Panc1 (cell line): ENCODE data around the gene MOAP1.
"Not testable (repeated sequence)": the region's sequence is repeated elsewhere in the genome, so short reads cannot be mapped to it uniquely, and the experiment has no call there.

Source experiments
- POLR2AphosphoS5 ChIP-seq: IDR thresholded peaks from 2 replicates; pipeline ENCODE4 v1.6.1; 2012; ENCODE audit warnings: mild to moderate bottlenecking, low read depth, low read length, moderate library complexity
- TF ChIP-seq, protein P1 (sequence below): fragments of 450-650 bp; IDR thresholded peaks from 2 replicates; pipeline ENCODE4 v1.5.1; 2017; ENCODE audit warnings: mild to moderate bottlenecking
- TF ChIP-seq, protein P2 (sequence below), 2 experiments: IDR thresholded peaks; 2 replicates each; pipeline ENCODE4 v1.6.1; 2011 to 2012; ENCODE audit warnings: low read depth in 2 of 2, control low read depth in 1 of 2, low read length in 1 of 2, mild to moderate bottlenecking in 1 of 2, moderate library complexity in 1 of 2; ENCODE audit not compliant: insufficient read depth in 1 of 2

DNA sequence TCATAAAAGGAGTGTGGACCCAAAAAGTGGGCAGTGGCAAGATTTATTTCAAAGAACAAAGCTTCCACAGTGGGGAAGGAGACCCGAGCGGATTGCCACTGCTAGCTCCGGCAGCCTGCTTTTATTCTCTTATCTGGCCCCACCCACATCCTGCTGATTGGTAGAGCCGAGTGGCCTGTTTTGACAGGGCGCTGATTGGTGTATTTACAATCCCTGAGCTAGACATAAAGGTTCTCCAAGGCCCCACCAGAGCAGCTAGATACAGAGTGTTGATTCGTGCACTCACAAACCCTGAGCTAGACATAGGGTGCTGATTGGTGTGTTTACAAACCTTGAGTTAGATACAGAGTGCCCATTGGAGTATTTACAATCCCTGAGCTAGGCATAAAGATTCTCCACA, 15.1 kb downstream of the MOAP1 start:
- TF ChIP-seq, protein P1, sequence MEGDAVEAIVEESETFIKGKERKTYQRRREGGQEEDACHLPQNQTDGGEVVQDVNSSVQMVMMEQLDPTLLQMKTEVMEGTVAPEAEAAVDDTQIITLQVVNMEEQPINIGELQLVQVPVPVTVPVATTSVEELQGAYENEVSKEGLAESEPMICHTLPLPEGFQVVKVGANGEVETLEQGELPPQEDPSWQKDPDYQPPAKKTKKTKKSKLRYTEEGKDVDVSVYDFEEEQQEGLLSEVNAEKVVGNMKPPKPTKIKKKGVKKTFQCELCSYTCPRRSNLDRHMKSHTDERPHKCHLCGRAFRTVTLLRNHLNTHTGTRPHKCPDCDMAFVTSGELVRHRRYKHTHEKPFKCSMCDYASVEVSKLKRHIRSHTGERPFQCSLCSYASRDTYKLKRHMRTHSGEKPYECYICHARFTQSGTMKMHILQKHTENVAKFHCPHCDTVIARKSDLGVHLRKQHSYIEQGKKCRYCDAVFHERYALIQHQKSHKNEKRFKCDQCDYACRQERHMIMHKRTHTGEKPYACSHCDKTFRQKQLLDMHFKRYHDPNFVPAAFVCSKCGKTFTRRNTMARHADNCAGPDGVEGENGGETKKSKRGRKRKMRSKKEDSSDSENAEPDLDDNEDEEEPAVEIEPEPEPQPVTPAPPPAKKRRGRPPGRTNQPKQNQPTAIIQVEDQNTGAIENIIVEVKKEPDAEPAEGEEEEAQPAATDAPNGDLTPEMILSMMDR, result not testable (repeated sequence)
- TF ChIP-seq, protein P2, sequence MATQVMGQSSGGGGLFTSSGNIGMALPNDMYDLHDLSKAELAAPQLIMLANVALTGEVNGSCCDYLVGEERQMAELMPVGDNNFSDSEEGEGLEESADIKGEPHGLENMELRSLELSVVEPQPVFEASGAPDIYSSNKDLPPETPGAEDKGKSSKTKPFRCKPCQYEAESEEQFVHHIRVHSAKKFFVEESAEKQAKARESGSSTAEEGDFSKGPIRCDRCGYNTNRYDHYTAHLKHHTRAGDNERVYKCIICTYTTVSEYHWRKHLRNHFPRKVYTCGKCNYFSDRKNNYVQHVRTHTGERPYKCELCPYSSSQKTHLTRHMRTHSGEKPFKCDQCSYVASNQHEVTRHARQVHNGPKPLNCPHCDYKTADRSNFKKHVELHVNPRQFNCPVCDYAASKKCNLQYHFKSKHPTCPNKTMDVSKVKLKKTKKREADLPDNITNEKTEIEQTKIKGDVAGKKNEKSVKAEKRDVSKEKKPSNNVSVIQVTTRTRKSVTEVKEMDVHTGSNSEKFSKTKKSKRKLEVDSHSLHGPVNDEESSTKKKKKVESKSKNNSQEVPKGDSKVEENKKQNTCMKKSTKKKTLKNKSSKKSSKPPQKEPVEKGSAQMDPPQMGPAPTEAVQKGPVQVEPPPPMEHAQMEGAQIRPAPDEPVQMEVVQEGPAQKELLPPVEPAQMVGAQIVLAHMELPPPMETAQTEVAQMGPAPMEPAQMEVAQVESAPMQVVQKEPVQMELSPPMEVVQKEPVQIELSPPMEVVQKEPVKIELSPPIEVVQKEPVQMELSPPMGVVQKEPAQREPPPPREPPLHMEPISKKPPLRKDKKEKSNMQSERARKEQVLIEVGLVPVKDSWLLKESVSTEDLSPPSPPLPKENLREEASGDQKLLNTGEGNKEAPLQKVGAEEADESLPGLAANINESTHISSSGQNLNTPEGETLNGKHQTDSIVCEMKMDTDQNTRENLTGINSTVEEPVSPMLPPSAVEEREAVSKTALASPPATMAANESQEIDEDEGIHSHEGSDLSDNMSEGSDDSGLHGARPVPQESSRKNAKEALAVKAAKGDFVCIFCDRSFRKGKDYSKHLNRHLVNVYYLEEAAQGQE (IDR thresholded peaks at IDR 0.05; ENCODE audit: insufficient read depth in 1 of 2, low read depth in 2 of 2, low read length in 1 of 2), result not testable (repeated sequence)
- TF ChIP-seq POLR2AphosphoS5, result not testable (repeated sequence)
